GM20431 (cell line): ENCODE measurements around the gene BCS1L.
"Not testable (repeated sequence)": the region's sequence is repeated elsewhere in the genome, so short reads cannot be mapped to it uniquely, and the experiment has no call there.

Experiments
- in situ Hi-C: fragments of 300-500 bp; cut with MseI, MboI; formaldehyde crosslinking; loops from one replicate; pipeline ENCODE4 v1.15.0; 2020; ENCODE audit warnings: low sequenced_read_pairs; ENCODE audit not compliant: unreplicated experiment

BCS1L gene

GRCh38 chr2:218658671-218659257 is 719 bp upstream of the BCS1L start:
- in situ Hi-C loops = loop anchor here (25.0 kb wide), 2 partner anchors 179 to 246 kb away; partner anchors contain the start of genes PRKAG3 and VIL1

GRCh38 chr2:218659988-218660358 is 490 bp downstream of the BCS1L start:
- in situ Hi-C loops = loop anchor here (25.0 kb wide), 2 partner anchors 177 to 248 kb away; partner anchors contain the start of genes PRKAG3 and VIL1

- in situ Hi-C loops = loop anchor here (25.0 kb wide), 2 partner anchors 175 to 250 kb away; partner anchors contain the start of genes PRKAG3 and VIL1
Observed at GRCh38 chr2:218662377-218662776, 2.9 kb downstream of the BCS1L start.

- in situ Hi-C loops = loop anchor here (25.0 kb wide), 2 partner anchors 174 to 251 kb away; partner anchors contain the start of genes PRKAG3 and VIL1
Observed at GRCh38 chr2:218662827-218663226, 3.3 kb downstream of the BCS1L start.

- in situ Hi-C loops = loop anchor here (25.0 kb wide), 2 partner anchors 173 to 252 kb away; partner anchors contain the start of genes PRKAG3 and VIL1
Observed at GRCh38 chr2:218663901-218664300, 4.4 kb downstream of the BCS1L start.

GRCh38 chr2:218664653-218665052 is 5.2 kb downstream of the BCS1L start:
- in situ Hi-C loops = loop anchor here (25.0 kb wide), 2 partner anchors 173 to 252 kb away; partner anchors contain the start of genes PRKAG3 and VIL1

GRCh38 chr2:218671097-218671653 is 11.7 kb downstream of the BCS1L start:
- in situ Hi-C loops = loop anchor here (25.0 kb wide), 2 partner anchors 166 to 259 kb away; partner anchors contain the start of genes PRKAG3 and VIL1

- in situ Hi-C loops = loop anchor here (25.0 kb wide), 2 partner anchors 165 to 260 kb away; partner anchors contain the start of genes PRKAG3 and VIL1
Observed at GRCh38 chr2:218671654-218672566, 12.4 kb downstream of the BCS1L start, which contains the start of the genes RNF25 and STK36. TSS of gene RNF25 (minus strand) at chr2:218672002. CDS start at chr2:218671970, 32 bp downstream. TSS of gene STK36 (plus strand) at chr2:218672086. CDS start at chr2:218672830, 744 bp downstream.

GRCh38 chr2:218679119-218679518 is 19.6 kb downstream of the BCS1L start:
- in situ Hi-C loops = no loop called here

GRCh38 chr2:218680061-218680460 is 20.6 kb downstream of the BCS1L start:
- in situ Hi-C loops = no loop called here

- in situ Hi-C loops = not testable (repeated sequence)
Observed at GRCh38 chr2:218687400-218688060, 28.0 kb downstream of the BCS1L start.

- in situ Hi-C loops = no loop called here
Observed at GRCh38 chr2:218691234-218691633, 31.8 kb downstream of the BCS1L start.

- in situ Hi-C loops = no loop called here
Observed at GRCh38 chr2:218694405-218695145, 35.1 kb downstream of the BCS1L start.

- in situ Hi-C loops = no loop called here
Observed at GRCh38 chr2:218698885-218699284, 39.4 kb downstream of the BCS1L start.

GRCh38 chr2:218701806-218702205 is 42.3 kb downstream of the BCS1L start:
- in situ Hi-C loops = no loop called here

GRCh38 chr2:218703341-218703740 is 43.9 kb downstream of the BCS1L start:
- in situ Hi-C loops = no loop called here

GRCh38 chr2:218708086-218708485 is 48.6 kb downstream of the BCS1L start:
- in situ Hi-C loops = no loop called here

GRCh38 chr2:218709908-218710307 is 50.4 kb downstream of the BCS1L start:
- in situ Hi-C loops = no loop called here

- in situ Hi-C loops = no loop called here
Observed at GRCh38 chr2:218710334-218710686, 50.8 kb downstream of the BCS1L start.
